Measurements from ENCODE around the gene MDN1.
"Not testable (repeated sequence)": the region's sequence is repeated elsewhere in the genome, so short reads cannot be mapped to it uniquely, and the experiment has no call there.

The MDN1 gene

GRCh38 chr6:89657445-89658158 lies 162.0 kb downstream of the MDN1 start:
- no peak for DNase-seq (ENCODE audit: low read depth, low spot score)
- H3K9me3 ChIP-seq (ENCODE audit: insufficient read depth, low read length), result no peaks in the 10 kb centered on the region
- H3K9ac ChIP-seq (ENCODE audit: insufficient read length, low read depth), result no peak overlapping the region
- no peak overlapping the region for H3K4me3 ChIP-seq (ENCODE audit: insufficient read length, low read depth)
- TF ChIP-seq YY1 (IDR thresholded peaks at IDR 0.05; ENCODE audit: insufficient read depth, insufficient read length) (no peak), ZNF274 (IDR thresholded peaks at IDR 0.05; ENCODE audit: low read depth, low read length) (no peak), SUZ12 (IDR thresholded peaks at IDR 0.05; ENCODE audit: extremely low read depth, insufficient read depth, insufficient read length) (no peak)
- H3K36me3 ChIP-seq (ENCODE audit: insufficient read depth, insufficient read length, low read length), result peaks cover 91% of the 10 kb centered on the region
- H3K4me1 ChIP-seq (ENCODE audit: insufficient read depth, insufficient read length), result no peaks in the 10 kb centered on the region
- H3K27me3 ChIP-seq (ENCODE audit: insufficient read depth, insufficient read length), result no peaks in the 10 kb centered on the region

GRCh38 chr6:89655122-89655521 lies 164.5 kb downstream of the MDN1 start:
- Histone ChIP-seq H3K4me1 (ENCODE audit: insufficient read depth, insufficient read length) (no peaks in the 10 kb centered on the region), H3K4me3 (ENCODE audit: insufficient read length, low read depth) (no peak overlapping the region), H3K9me3 (ENCODE audit: insufficient read depth, low read length) (no peaks in the 10 kb centered on the region), H3K36me3 (ENCODE audit: insufficient read depth, insufficient read length, low read length) (peaks cover 85% of the 10 kb centered on the region), H3K9ac (ENCODE audit: insufficient read length, low read depth) (no peak overlapping the region), H3K27me3 (ENCODE audit: insufficient read depth, insufficient read length) (no peaks in the 10 kb centered on the region)
- TF ChIP-seq YY1 (IDR thresholded peaks at IDR 0.05; ENCODE audit: insufficient read depth, insufficient read length), result no peak
- no peak for TF ChIP-seq SUZ12 (IDR thresholded peaks at IDR 0.05; ENCODE audit: extremely low read depth, insufficient read depth, insufficient read length)
- TF ChIP-seq ZNF274 (IDR thresholded peaks at IDR 0.05; ENCODE audit: low read depth, low read length), result no peak
- DNase-seq (ENCODE audit: low read depth, low spot score), result no peak

- Histone ChIP-seq H3K27me3 (ENCODE audit: insufficient read depth, insufficient read length) (no peaks in the 10 kb centered on the region), H3K9me3 (ENCODE audit: insufficient read depth, low read length) (no peaks in the 10 kb centered on the region), H3K36me3 (ENCODE audit: insufficient read depth, insufficient read length, low read length) (peaks cover 85% of the 10 kb centered on the region), H3K4me1 (ENCODE audit: insufficient read depth, insufficient read length) (no peaks in the 10 kb centered on the region), H3K9ac (ENCODE audit: insufficient read length, low read depth) (no peak overlapping the region), H3K4me3 (ENCODE audit: insufficient read length, low read depth) (no peak overlapping the region)
- no peak for DNase-seq (ENCODE audit: low read depth, low spot score)
- TF ChIP-seq SUZ12 (IDR thresholded peaks at IDR 0.05; ENCODE audit: extremely low read depth, insufficient read depth, insufficient read length) (no peak), ZNF274 (IDR thresholded peaks at IDR 0.05; ENCODE audit: low read depth, low read length) (no peak), YY1 (IDR thresholded peaks at IDR 0.05; ENCODE audit: insufficient read depth, insufficient read length) (no peak)
Observed at GRCh38 chr6:89650579-89650978, 169.0 kb downstream of the MDN1 start.

GRCh38 chr6:89649682-89650081 lies 169.9 kb downstream of the MDN1 start:
- Histone ChIP-seq H3K4me1 (ENCODE audit: insufficient read depth, insufficient read length) (no peaks in the 10 kb centered on the region), H3K4me3 (ENCODE audit: insufficient read length, low read depth) (no peak overlapping the region), H3K36me3 (ENCODE audit: insufficient read depth, insufficient read length, low read length) (peaks cover 82% of the 10 kb centered on the region), H3K9me3 (ENCODE audit: insufficient read depth, low read length) (no peaks in the 10 kb centered on the region), H3K27me3 (ENCODE audit: insufficient read depth, insufficient read length) (no peaks in the 10 kb centered on the region), H3K9ac (ENCODE audit: insufficient read length, low read depth) (no peak overlapping the region)
- no peak for DNase-seq (ENCODE audit: low read depth, low spot score)
- TF ChIP-seq ZNF274 (IDR thresholded peaks at IDR 0.05; ENCODE audit: low read depth, low read length), result no peak
- TF ChIP-seq SUZ12 (IDR thresholded peaks at IDR 0.05; ENCODE audit: extremely low read depth, insufficient read depth, insufficient read length), result no peak
- TF ChIP-seq YY1 (IDR thresholded peaks at IDR 0.05; ENCODE audit: insufficient read depth, insufficient read length), result no peak

GRCh38 chr6:89644864-89645263 lies 174.7 kb downstream of the MDN1 start:
- TF ChIP-seq SUZ12 (IDR thresholded peaks at IDR 0.05; ENCODE audit: extremely low read depth, insufficient read depth, insufficient read length) (no peak), YY1 (IDR thresholded peaks at IDR 0.05; ENCODE audit: insufficient read depth, insufficient read length) (no peak), ZNF274 (IDR thresholded peaks at IDR 0.05; ENCODE audit: low read depth, low read length) (no peak)
- H3K9ac ChIP-seq (ENCODE audit: insufficient read length, low read depth), result no peak overlapping the region
- DNase-seq (ENCODE audit: low read depth, low spot score), result no peak
- no peak overlapping the region for H3K4me3 ChIP-seq (ENCODE audit: insufficient read length, low read depth)
- H3K4me1 ChIP-seq (ENCODE audit: insufficient read depth, insufficient read length), result no peaks in the 10 kb centered on the region
- peaks cover 74% of the 10 kb centered on the region for H3K36me3 ChIP-seq (ENCODE audit: insufficient read depth, insufficient read length, low read length)
- H3K27me3 ChIP-seq (ENCODE audit: insufficient read depth, insufficient read length), result no peaks in the 10 kb centered on the region
- no peaks in the 10 kb centered on the region for H3K9me3 ChIP-seq (ENCODE audit: insufficient read depth, low read length)

GRCh38 chr6:89643406-89643805 lies 176.2 kb downstream of the MDN1 start:
- peaks cover 64% of the 10 kb centered on the region for H3K36me3 ChIP-seq (ENCODE audit: insufficient read depth, insufficient read length, low read length)
- no peak for TF ChIP-seq SUZ12 (IDR thresholded peaks at IDR 0.05; ENCODE audit: extremely low read depth, insufficient read depth, insufficient read length)

GRCh38 chr6:89642956-89643355 lies 176.6 kb downstream of the MDN1 start:
- Histone ChIP-seq H3K4me1 (ENCODE audit: insufficient read depth, insufficient read length) (no peaks in the 10 kb centered on the region), H3K27me3 (ENCODE audit: insufficient read depth, insufficient read length) (no peaks in the 10 kb centered on the region), H3K9me3 (ENCODE audit: insufficient read depth, low read length) (no peaks in the 10 kb centered on the region), H3K4me3 (ENCODE audit: insufficient read length, low read depth) (no peak overlapping the region), H3K9ac (ENCODE audit: insufficient read length, low read depth) (no peak overlapping the region), H3K36me3 (ENCODE audit: insufficient read depth, insufficient read length, low read length) (peaks cover 59% of the 10 kb centered on the region)
- no peak for DNase-seq (ENCODE audit: low read depth, low spot score)
- no peak for TF ChIP-seq YY1 (IDR thresholded peaks at IDR 0.05; ENCODE audit: insufficient read depth, insufficient read length)
- TF ChIP-seq ZNF274 (IDR thresholded peaks at IDR 0.05; ENCODE audit: low read depth, low read length), result no peak
- TF ChIP-seq SUZ12 (IDR thresholded peaks at IDR 0.05; ENCODE audit: extremely low read depth, insufficient read depth, insufficient read length), result no peak

More at GRCh38 chr6:89643406-89643805, 176.2 kb downstream of the MDN1 start:
- H3K9ac ChIP-seq (ENCODE audit: insufficient read length, low read depth), result no peak overlapping the region
- H3K4me1 ChIP-seq (ENCODE audit: insufficient read depth, insufficient read length), result no peaks in the 10 kb centered on the region
- H3K4me3 ChIP-seq (ENCODE audit: insufficient read length, low read depth), result no peak overlapping the region
- no peak for DNase-seq (ENCODE audit: low read depth, low spot score)
- no peaks in the 10 kb centered on the region for H3K9me3 ChIP-seq (ENCODE audit: insufficient read depth, low read length)
- H3K27me3 ChIP-seq (ENCODE audit: insufficient read depth, insufficient read length), result no peaks in the 10 kb centered on the region

GRCh38 chr6:89641581-89641980 lies 178.0 kb downstream of the MDN1 start:
- DNase-seq (ENCODE audit: low read depth, low spot score); H3K9me3 ChIP-seq (ENCODE audit: insufficient read depth, low read length); H3K4me3 ChIP-seq (ENCODE audit: insufficient read length, low read depth); H3K4me1 ChIP-seq (ENCODE audit: insufficient read depth, insufficient read length); H3K27me3 ChIP-seq (ENCODE audit: insufficient read depth, insufficient read length); H3K9ac ChIP-seq (ENCODE audit: insufficient read length, low read depth): not testable (repeated sequence)
- H3K36me3 ChIP-seq (ENCODE audit: insufficient read depth, insufficient read length, low read length), result peaks cover 55% of the 10 kb centered on the region
